HepG2 (cell line): ENCODE measurements around the gene STAC. TPM values are rescaled to one million over a fixed set of nuclear protein-coding genes. Genes with fewer than 3 reads are reported as not detected.

Source experiments
- ATAC-seq: fragments of 200-7000 bp; cut with Tn5 transposase; 3 replicates; pipeline ENCODE4 v1.9.1; 2020; ENCODE audit warnings: mild to moderate bottlenecking, moderate library complexity
- BruUV-seq: library from RNA; stranded (reverse); fragments of 400-500 nt; replicated peaks from 2 replicates; lab custom pipeline; 2021; lab: Mats Ljungman, UMichigan
- CTCF ChIA-PET: fragments of 300-600 bp; formaldehyde crosslinking; extraction: SDS; loops from one replicate; lab custom pipeline; 2021; ENCODE audit warnings: low total read pairs, inconsistent platforms, low intra/inter-chr PET ratio; lab: Yijun Ruan, JAX
- POLR2A ChIA-PET: fragments of 350-600 bp; sonication (Branson Sonifier 250); formaldehyde crosslinking; loops from one replicate; lab custom pipeline; 2020; ENCODE audit warnings: antibody characterized with exemption, inconsistent platforms; lab: Yijun Ruan, JAX
- DNase-seq: peaks from one replicate; pipeline ENCODE4 v3.0.0-alpha.2; 2015; ENCODE audit warnings: low spot score
- FAIRE-seq: peaks from 3 replicates; lab custom pipeline; 2011; peaks lifted over from hg19 to GRCh38; lab: Jason Lieb, UNC
- H2AFZ ChIP-seq: one replicate; pipeline ENCODE4 v1.6.1; 2011; ENCODE audit warnings: low read length, inconsistent platforms
- H3K27ac ChIP-seq: fragments of 300-600 bp; 3 replicates; pipeline ENCODE4 v1.8.0; 2011; ENCODE audit warnings: mixed run types, mild to moderate bottlenecking, mixed read lengths, low read length, inconsistent platforms; ENCODE audit not compliant: insufficient read depth; ENCODE audit errors: extremely low read length
- H3K27me3 ChIP-seq, 2 experiments: fragments of 200-600 bp in 1 of 2; 2 replicates in 1 of 2; 3 replicates in 1 of 2; pipeline versions ENCODE4 v1.6.0 to v1.8.0; 2011; ENCODE audit warnings: low read length in 2 of 2, mild to moderate bottlenecking in 2 of 2, moderate library complexity in 2 of 2, inconsistent platforms in 1 of 2; ENCODE audit not compliant: insufficient read depth in 2 of 2, control insufficient read depth in 1 of 2
- H3K36me3 ChIP-seq, 2 experiments: fragments of 200-600 bp in 1 of 2; replicated peaks in 1 of 2; 2 replicates in 1 of 2; 3 replicates in 1 of 2; pipeline versions ENCODE4 v1.5.1 to v1.8.0; 2011; ENCODE audit warnings: low read length in 2 of 2, inconsistent platforms in 1 of 2; ENCODE audit not compliant: insufficient read depth in 2 of 2, control insufficient read depth in 1 of 2
- H3K4me1 ChIP-seq: 2 replicates; pipeline ENCODE4 v1.5.1; 2012; ENCODE audit warnings: low read length, inconsistent platforms; ENCODE audit not compliant: insufficient read depth
- H3K4me2 ChIP-seq: 2 replicates; pipeline ENCODE4 v1.6.0; 2011; ENCODE audit warnings: low read depth, low read length, inconsistent platforms
- H3K4me3 ChIP-seq, 3 experiments: fragments of 200-600 bp in 1 of 3; sonication (generic), shearing (Covaris generic) in 1 of 3; replicated peaks in 1 of 3; 2 replicates each; pipeline ENCODE4 v1.5.1; 2011 to 2016; ENCODE audit warnings: low read length in 3 of 3, inconsistent platforms in 2 of 3, low read depth in 2 of 3, mild to moderate bottlenecking in 2 of 3, control low read depth in 1 of 3, mixed read lengths in 1 of 3; ENCODE audit not compliant: insufficient read depth in 1 of 3
- H3K79me2 ChIP-seq: one replicate; pipeline ENCODE4 v1.6.1; 2011; ENCODE audit warnings: low read length, inconsistent platforms; ENCODE audit not compliant: insufficient read depth
- H3K9ac ChIP-seq: 2 replicates; pipeline ENCODE4 v1.6.0; 2011; ENCODE audit warnings: mild to moderate bottlenecking, low read depth, low read length, inconsistent platforms; ENCODE audit not compliant: insufficient read depth
- H3K9me3 ChIP-seq: 2 replicates; pipeline ENCODE4 v1.5.1; 2012; ENCODE audit warnings: mild to moderate bottlenecking, low read length
- H4K20me1 ChIP-seq: 2 replicates; pipeline ENCODE4 v1.6.0; 2011; ENCODE audit warnings: inconsistent platforms, mild to moderate bottlenecking, low read length, moderate library complexity; ENCODE audit not compliant: insufficient read depth
- GABPB1 ChIP-seq: IDR thresholded peaks from 2 replicates; pipeline ENCODE4 v1.6.1; 2016; ENCODE audit warnings: mild to moderate bottlenecking, missing genetic modification reagents, moderate library complexity, missing compliant biosample characterization
- GPN1 ChIP-seq: sonication (generic); formaldehyde crosslinking; IDR thresholded peaks from 2 replicates; pipeline ENCODE4 v1.5.1; 2020; ENCODE audit warnings: missing genetic modification reagents, borderline replicate concordance
- NFYB ChIP-seq: sonication (generic); formaldehyde crosslinking; IDR thresholded peaks from 2 replicates; pipeline ENCODE4 v1.4.0; 2020; ENCODE audit warnings: missing genetic modification reagents
- SNRNP70 ChIP-seq: fragments of 200-400 bp; formaldehyde crosslinking; IDR thresholded peaks from 2 replicates; pipeline ENCODE4 v1.6.1; 2017; ENCODE audit warnings: mild to moderate bottlenecking, low read depth, low read length, moderate library complexity
- ZFAT ChIP-seq: sonication (generic); formaldehyde crosslinking; conservative IDR thresholded peaks from 2 replicates; pipeline ENCODE4 v1.8.1; 2023; ENCODE audit warnings: missing genetic modification reagents, inconsistent platforms
- ZNF260 ChIP-seq: sonication (generic); formaldehyde crosslinking; IDR thresholded peaks from 2 replicates; pipeline ENCODE4 v1.4.0; 2020; ENCODE audit warnings: missing genetic modification reagents, low read depth, mild to moderate bottlenecking, borderline replicate concordance
- ZNF570 ChIP-seq: sonication (generic); formaldehyde crosslinking; IDR thresholded peaks from 2 replicates; pipeline ENCODE4 v1.4.0; 2020; ENCODE audit warnings: mild to moderate bottlenecking, missing genetic modification reagents, borderline replicate concordance
- WGBS: methylation state at CpG from one replicate; pipeline ENCODE4 v1.1.6; 2017; ENCODE audit warnings: low lambda C conversion rate; 5-methylcytosine and 5-hydroxymethylcytosine counted together
- in situ Hi-C: cut with HindIII; loops from 2 replicates; pipeline ENCODE4 v1.10.0; 2017; ENCODE audit warnings: low pct_unique_long_range_greater_than_20kb; ENCODE audit not compliant: extremely low pct_ligation_motif_present
- intact Hi-C: fragments of 100-400 bp; cut with micrococcal nuclease; formaldehyde crosslinking; loops from one replicate; pipeline ENCODE4 v1.10.0; 2022; ENCODE audit not compliant: unreplicated experiment
- polyA plus RNA-seq, 8 experiments: library from polyadenylated mRNA; depleted of rRNA in 3 of 8; stranded (reverse) in 7 of 8; unstranded in 1 of 8; fragments of >200 nt; fragmentation: Illumina TruSeq in 4 of 8; extraction: Trizol in 4 of 8; gene quantifications; 2 replicates each; pipeline versions ENCODE4 v1.2.1 to v1.2.3, GENCODE V29; 2011 to 2016; ENCODE audit warnings: low read depth in 4 of 8, missing spikeins in 1 of 8, mixed read lengths in 1 of 8; ENCODE audit not compliant: insufficient read depth in 1 of 8
- total RNA-seq, 5 experiments: library from RNA; depleted of rRNA; stranded (reverse); fragments of >200 nt; fragmentation: Illumina TruSeq; extraction: Trizol; gene quantifications; 2 replicates each; pipeline ENCODE4 v1.2.3, GENCODE V29; 2016; ENCODE audit warnings: low read depth in 1 of 5
- TF ChIP-seq, protein P1 (sequence below): sonication (generic); formaldehyde crosslinking; IDR thresholded peaks from 2 replicates; pipeline ENCODE4 v1.4.0; 2020; ENCODE audit warnings: mild to moderate bottlenecking, missing genetic modification reagents
- TF ChIP-seq, protein P2 (sequence below): sonication (generic); formaldehyde crosslinking; IDR thresholded peaks from 2 replicates; pipeline ENCODE4 v1.8.0; 2022; ENCODE audit warnings: mild to moderate bottlenecking, missing genetic modification reagents, moderate library complexity

The STAC gene
- total and polyA plus RNA-seq, 2 of the 13 experiments (the other 11 are each of a cell fraction or from before 2014, with no cell fraction given) = not detected

DNA sequence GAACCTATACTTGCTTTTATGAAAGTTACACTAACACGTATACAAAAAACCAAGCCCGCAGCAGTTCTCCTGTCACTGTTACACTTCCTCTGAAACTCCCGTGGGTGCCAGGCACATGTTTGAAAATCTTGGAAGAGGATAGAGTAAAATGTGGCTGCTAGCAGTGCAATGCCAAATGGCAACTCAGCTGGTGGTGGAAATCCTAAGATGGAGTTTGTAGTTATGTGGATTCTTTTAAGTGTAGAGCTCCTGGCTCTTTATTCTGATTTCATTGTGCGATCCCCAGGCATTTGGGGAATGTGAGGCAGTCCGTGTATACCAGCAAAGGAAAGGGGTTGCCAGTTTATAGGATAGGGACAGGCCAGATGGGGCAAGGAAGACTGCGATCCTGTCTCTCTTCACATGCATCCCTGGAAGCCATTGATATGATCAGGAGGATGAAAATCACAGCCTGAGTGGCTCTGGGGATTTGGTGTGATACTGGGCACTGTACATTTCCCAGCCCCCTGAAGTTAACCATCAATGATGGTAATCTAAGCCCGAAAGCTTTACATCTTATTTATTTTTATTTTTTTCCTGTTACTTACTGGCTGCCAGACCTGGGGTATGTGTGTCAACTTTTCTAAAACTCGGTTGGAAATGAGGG is 1.1 kb downstream of the STAC start (continued):
- no peak for TF ChIP-seq ZNF570
- no peak for TF ChIP-seq SNRNP70

- Histone ChIP-seq H4K20me1 (no peaks in the 10 kb centered on the region), H3K9ac (no peak overlapping the region), H3K27ac (no peak overlapping the region), H3K9me3 (no peaks in the 10 kb centered on the region), H3K4me3 (no peak overlapping the region), H3K79me2 (no peaks in the 10 kb centered on the region), H3K4me1 (no peaks in the 10 kb centered on the region), H3K27me3 (no peaks in the 10 kb centered on the region), H3K4me2 (no peak overlapping the region), H3K36me3 (no peaks in the 10 kb centered on the region), H2AFZ (no peak overlapping the region)
- no peak for ATAC-seq
- TF ChIP-seq, protein P1, sequence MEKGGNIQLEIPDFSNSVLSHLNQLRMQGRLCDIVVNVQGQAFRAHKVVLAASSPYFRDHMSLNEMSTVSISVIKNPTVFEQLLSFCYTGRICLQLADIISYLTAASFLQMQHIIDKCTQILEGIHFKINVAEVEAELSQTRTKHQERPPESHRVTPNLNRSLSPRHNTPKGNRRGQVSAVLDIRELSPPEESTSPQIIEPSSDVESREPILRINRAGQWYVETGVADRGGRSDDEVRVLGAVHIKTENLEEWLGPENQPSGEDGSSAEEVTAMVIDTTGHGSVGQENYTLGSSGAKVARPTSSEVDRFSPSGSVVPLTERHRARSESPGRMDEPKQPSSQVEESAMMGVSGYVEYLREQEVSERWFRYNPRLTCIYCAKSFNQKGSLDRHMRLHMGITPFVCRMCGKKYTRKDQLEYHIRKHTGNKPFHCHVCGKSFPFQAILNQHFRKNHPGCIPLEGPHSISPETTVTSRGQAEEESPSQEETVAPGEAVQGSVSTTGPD = no peak
- TF ChIP-seq, protein P2, sequence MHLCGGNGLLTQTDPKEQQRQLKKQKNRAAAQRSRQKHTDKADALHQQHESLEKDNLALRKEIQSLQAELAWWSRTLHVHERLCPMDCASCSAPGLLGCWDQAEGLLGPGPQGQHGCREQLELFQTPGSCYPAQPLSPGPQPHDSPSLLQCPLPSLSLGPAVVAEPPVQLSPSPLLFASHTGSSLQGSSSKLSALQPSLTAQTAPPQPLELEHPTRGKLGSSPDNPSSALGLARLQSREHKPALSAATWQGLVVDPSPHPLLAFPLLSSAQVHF (CRISPR knock-in tag) = no peak
- TF ChIP-seq NFYB (CRISPR knock-in tag) (no peak), GABPB1 (no peak), GPN1 (CRISPR knock-in tag) (no peak), ZNF260 (CRISPR knock-in tag) (no peak), ZFAT (no peak)
- intact Hi-C loops (no loop called here), in situ Hi-C loops (no loop called here)
- FAIRE-seq = no peak
- no peak for DNase-seq
- BruUV-seq = no TSS peak
- WGBS = 43% methylated on average over 1 of the region's 1 CpG
- ChIA-PET POLR2A (no interaction called here), CTCF (no interaction called here)
Observed at GRCh38 chr3:36393563-36393962, 13.3 kb downstream of the STAC start.
